IMR-90 (cell line): Measurements from ENCODE around the gene SCARB1.

Source experiments
- CTCF ChIP-seq: conservative IDR thresholded peaks from 2 replicates; pipeline ENCODE4 v1.5.1; 2012; ENCODE audit warnings: mild to moderate bottlenecking, low read depth, low read length, improper control_type of control experiment
- POLR2A ChIP-seq: IDR thresholded peaks from 2 replicates; pipeline ENCODE4 v1.6.1; 2012; ENCODE audit warnings: mild to moderate bottlenecking, low read depth, low read length
- RAD21 ChIP-seq: IDR thresholded peaks from 2 replicates; pipeline ENCODE4 v1.6.1; 2012; ENCODE audit warnings: low read length, improper control_type of control experiment
- USF2 ChIP-seq: fragments of 150-350 bp; IDR thresholded peaks from 2 replicates; pipeline ENCODE4 v1.6.1; 2017; ENCODE audit warnings: mild to moderate bottlenecking, antibody characterized with exemption, low read length, low read depth

GRCh38 chr12:124753993-124754392, 109.7 kb downstream of the SCARB1 start:
- TF ChIP-seq CTCF (no peak), USF2 (no peak), POLR2A (no peak), RAD21 (no peak)
